OCI-LY3 (cell line): ENCODE measurements around the gene C1orf122.

ENCODE experiments used
- CTCF ChIP-seq: fragments of 200-600, 300-600 bp; sonication (generic); IDR thresholded peaks from 2 replicates; pipeline ENCODE4 v1.5.1; 2014; ENCODE audit warnings: antibody characterized with exemption, low read length, low read depth
- EZH2phosphoT487 ChIP-seq: fragments of 200-600 bp; shearing (Covaris generic); IDR thresholded peaks from 2 replicates; pipeline ENCODE4 v1.6.1; 2018; ENCODE audit warnings: antibody characterized with exemption, mixed run types, low read depth

GRCh38 chr1:37853157-37853556, 45.6 kb downstream of the C1orf122 start:
- no peak for TF ChIP-seq CTCF
- TF ChIP-seq EZH2phosphoT487 = no peak
